Kasumi-1 (cell line): Measurements from ENCODE around the gene SMLR1.
A peak's percentile ranks its signal among the peaks of the same experiment; 100 is the strongest.

Source experiments
- DNase-seq, 2 experiments: peaks; one replicate each; lab custom pipeline; 2025; lab: John Stamatoyannopoulos, UW

SMLR1 gene

GRCh38 chr6:130824978-130825694, 2.1 kb upstream of the SMLR1 start:
- no peak for DNase-seq

DNA sequence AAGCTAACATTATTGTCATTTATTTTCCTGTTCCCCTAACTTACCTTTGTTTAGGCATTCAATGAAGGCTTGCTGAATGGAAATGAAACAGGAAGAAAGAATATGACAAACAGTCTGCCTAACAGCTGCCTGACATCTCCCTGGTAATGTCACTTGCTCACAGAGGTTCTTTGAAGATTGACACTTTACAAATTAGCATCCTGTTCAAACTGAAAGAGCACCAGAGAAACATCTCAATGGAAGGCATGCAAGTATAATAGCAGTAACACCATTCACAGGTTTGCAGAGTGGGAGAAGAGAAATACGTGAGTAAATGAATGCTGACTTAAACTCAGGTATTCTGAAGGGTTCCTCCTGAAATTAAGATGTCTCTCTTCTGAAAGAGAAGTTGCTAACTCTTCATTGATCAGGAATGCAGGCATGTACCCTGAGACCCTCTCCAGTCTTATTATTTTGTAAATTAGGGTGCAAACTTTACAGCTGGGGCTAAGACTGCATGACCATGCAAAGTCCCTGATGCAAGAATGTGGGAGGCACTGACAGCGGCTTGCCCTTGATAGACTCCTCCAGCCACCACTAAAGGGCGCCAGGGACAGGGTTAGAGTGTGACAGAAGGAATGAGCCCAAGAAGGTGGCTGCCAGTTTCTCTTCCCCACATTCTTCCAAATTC, 1.3 kb upstream of the SMLR1 start:
- no peak for DNase-seq

- no peak for DNase-seq
These were observed 562 bp upstream of the SMLR1 start for GRCh38 chr6:130826442-130827246.

- DNase-seq = peak; percentile 83 to 91
These were observed 2.2 kb downstream of the SMLR1 start for GRCh38 chr6:130829333-130829910.

- no peak for DNase-seq
These were observed 4.4 kb downstream of the SMLR1 start for GRCh38 chr6:130831607-130832006.

DNA sequence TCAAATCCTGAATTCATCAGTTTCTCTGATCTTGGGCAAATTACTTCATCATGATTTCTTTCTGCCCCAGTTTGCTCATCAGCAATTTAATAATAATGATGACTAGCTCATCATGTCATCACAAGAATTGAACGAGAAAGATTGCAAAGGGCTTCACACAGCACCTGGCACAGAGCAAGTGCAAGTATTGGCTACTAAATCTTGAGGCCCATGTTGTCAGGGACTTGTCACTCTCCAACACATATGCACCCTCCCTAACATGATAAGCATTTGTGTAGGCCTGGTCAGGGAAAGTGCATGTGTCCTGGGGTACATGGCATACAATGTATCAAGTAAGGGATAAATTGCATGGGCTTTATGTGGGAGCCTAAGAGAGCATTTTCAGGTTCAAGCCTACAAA, 6.4 kb downstream of the SMLR1 start:
- DNase-seq = no peak

DNA sequence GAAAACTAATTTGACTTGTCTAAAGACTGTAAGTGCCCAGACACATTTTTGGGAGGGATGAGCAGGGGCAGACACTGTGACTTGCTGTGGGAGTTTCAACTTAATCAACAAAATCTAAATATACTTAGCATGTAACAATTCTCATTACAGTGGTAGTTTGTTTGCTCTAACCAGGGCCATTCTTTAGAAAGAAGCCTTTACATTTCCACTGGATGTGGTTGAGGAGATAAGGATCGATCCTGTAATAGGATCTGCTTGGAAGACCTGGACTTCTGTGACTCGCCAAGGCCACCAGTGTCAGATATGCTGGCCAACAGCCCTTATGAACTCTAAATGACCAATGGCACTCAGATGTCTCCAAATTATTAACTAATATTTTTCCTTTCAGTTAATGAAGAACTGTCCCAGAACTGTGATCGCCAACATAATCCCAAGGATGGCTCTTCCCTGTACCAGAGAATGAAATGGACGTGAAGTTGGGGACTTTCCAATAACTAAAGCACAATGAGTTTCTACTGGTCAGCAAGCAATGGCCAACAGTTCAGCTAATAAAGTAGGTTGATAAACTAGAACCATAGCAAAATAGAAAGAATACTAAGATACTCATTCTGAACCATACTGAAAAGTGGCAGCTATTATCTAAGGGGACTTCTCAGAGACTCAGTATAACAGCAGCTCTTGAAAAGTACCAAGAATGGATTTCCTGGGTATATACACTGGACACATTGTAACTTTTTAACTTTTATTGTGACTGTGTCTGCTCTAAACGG, 7.5 kb downstream of the SMLR1 start:
- DNase-seq = no peak

DNA sequence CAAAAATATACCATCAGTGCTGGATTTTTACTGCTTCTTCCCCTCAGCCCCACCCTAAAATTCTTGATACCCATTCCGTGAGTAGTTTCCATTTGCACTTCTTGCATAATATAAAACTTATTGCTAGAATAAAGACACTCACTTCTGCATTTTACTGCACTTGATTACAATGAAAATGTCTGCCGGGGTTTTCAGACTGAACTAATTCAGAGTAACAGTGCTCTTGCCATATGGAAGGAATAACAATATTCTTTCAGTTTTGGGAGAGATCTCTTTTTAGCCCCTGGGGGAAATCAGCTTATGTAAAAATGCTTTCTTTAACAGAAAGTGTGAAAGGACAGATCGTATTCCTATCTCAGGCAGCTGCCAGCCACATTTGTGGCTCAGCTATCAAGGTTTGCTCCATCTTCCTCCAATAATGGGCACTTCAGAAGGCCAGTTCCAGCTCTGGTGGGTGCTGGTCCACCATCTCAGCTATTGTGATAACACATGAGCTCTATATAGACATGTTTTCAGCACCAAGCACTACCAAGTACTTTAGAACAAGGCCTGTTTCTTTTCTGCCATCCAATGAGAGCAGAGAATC, 8.9 kb downstream of the SMLR1 start:
- no peak for DNase-seq

DNA sequence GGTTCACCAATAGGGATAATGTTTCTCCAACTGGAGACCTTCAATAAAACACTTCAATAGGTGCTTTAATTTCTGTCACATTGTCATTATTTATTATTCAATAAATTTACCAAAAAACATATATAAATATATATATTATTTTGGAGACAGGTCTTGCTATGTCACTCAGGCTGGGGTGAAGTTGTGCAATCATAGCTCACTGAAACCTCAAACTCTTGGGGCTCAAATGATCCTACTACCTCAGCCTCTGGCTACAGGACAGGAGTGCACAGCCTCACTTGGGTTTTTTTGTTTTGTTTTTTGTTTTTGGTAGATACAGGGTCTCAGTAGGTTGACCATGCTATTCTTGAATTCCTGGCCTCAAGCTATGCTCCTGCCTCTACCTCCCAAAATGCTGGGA, 9.9 kb downstream of the SMLR1 start:
- DNase-seq = no peak

- no peak for DNase-seq
These were observed 11.1 kb downstream of the SMLR1 start for GRCh38 chr6:130838250-130838860.

DNA sequence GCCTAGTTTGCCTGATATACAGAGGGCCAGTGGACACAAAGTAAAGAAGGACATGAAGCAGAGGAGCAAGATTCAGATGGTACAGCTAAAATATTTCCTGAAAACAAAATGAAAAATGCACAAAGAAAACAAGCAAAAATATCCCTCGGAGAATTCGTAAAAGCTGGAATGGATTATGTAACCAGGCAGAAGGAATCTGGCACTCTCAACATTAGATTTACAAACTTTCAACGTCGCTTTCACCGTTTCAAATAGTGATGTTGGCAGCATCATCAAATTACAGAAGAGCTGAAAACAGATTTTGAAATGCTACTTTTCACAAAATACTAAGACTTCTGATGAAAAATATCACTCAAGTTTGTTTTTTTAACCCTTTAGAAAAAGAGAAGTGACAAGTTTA, 11.7 kb downstream of the SMLR1 start:
- DNase-seq = no peak

DNA sequence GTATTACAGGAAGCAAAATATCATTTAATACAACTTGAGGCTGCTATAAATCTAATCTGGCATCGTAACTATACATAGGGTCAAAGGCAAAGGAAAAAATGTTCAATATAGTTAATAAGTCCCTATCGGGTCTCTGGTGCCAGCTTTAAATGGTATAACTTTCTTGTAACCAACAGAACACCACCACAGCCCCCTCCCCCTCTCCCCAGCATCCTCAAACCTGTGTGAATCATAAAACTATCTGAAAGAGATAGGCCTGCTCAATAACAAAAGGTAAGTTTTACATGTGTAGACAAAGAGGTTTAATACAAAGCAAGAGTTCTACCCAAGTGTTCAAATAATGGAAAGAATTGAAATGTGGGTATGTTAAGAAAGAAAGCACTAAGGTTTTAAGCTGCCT, 12.2 kb downstream of the SMLR1 start:
- DNase-seq = no peak

DNA sequence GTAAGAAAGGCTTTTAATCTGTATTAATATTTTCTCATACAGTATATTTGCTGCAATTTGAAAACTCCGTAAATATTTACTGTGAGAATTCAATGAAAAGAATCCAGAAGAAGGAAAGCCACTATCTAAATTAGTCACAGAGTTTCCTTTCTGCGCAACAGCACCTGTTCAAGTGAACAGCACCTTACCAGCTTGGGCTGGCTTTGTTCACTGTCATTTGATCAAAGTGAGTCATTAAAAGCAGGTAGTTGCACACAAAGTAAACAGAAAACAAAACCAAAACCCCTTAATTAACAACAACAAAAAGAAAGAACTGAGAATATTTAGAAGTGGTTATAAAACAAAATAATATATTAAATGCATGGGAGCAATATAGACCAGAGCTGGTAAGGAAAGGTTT, 12.8 kb downstream of the SMLR1 start:
- DNase-seq = no peak

- DNase-seq = no peak
These were observed 14.0 kb downstream of the SMLR1 start for GRCh38 chr6:130841128-130841728.

DNA sequence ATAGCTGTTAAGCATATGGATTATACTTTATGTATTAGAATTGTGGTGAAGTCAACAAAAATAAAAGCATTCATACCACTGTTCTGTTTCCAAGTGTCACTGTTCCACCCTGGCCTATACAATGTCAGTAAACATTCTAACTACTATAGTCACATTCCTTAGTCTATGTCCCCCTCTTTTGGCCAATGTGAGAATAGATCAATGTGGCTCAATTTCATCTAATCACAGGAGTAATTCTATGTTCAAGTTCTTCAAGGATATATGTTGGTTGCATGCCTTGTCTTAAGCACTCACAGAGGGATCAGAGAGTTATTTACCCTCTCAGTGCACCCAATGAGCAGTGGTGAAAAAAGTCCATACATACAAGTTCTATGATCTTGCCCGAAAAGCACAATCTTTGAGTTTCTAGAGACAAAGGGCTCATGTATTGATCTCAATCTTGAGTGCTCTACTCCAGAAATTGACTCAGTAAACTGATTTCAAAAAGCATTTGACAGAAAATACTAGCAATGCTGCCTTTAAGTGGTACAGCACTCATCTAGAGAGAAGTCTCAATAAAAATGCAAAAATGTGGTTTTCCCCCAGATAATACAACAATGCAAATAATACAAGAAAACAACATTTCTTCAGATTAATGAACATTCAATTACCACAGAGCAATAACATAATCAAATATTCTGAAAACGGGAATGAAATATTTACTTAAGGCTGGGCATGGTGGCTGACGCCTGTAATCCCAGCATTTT, 16.5 kb downstream of the SMLR1 start:
- DNase-seq = peak; percentile 73 to 85

- no peak for DNase-seq
These were observed 19.3 kb downstream of the SMLR1 start for GRCh38 chr6:130846501-130846900.

DNA sequence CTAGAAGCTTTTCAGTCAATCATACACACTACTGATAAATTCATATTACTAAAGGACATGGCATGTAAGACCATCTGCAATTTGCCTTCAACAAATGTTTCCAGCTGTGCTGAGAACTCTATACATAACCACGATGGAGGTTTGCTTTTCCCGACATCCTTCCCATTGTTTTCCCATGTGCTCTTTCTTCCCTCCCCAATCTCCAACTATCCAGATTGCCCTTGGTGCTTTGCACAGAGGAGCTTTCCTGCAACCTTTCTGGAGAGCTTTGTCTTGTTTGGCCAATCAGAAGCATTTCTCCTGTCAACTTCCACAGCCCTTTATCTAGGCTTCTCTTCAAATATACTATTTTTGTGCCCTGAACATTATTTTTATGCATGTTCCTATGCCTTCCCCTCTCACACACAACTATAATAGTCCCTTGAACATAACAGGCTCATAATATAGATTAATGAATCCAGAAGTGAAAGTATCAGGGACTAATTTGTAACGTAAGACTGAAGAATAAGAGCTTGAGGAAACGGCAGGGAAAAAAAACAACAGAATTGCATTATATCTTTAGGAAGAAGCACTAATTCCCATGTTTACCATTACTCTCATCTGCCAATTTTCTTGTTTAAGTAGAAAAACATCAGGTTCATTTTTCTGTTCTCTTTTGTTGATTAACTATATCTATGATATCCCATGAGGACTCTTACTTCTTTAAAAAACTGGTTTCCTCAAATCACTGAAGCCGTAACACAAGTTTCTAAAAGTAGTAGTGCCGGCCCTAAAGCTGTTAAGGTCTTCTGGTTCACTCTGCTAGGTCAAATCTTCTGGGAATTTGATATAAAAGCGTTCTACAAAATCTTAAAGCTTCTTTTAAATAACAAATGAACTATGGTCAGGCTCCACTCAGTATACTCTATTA, 20.1 kb downstream of the SMLR1 start:
- no peak for DNase-seq

GRCh38 chr6:130848945-130849344, 21.7 kb downstream of the SMLR1 start:
- peak in 1 of 2 experiments; percentile 8 for DNase-seq

- DNase-seq = no peak
These were observed 22.4 kb downstream of the SMLR1 start for GRCh38 chr6:130849594-130849993.
